ENCODE measurements around the gene PGLYRP4. TPM values are rescaled to one million over a fixed set of nuclear protein-coding genes. Genes with fewer than 3 reads are reported as not detected.

PGLYRP4 gene
- total RNA-seq, 2 experiments from 2014 or later: 0.09 TPM; not detected in 1

DNA sequence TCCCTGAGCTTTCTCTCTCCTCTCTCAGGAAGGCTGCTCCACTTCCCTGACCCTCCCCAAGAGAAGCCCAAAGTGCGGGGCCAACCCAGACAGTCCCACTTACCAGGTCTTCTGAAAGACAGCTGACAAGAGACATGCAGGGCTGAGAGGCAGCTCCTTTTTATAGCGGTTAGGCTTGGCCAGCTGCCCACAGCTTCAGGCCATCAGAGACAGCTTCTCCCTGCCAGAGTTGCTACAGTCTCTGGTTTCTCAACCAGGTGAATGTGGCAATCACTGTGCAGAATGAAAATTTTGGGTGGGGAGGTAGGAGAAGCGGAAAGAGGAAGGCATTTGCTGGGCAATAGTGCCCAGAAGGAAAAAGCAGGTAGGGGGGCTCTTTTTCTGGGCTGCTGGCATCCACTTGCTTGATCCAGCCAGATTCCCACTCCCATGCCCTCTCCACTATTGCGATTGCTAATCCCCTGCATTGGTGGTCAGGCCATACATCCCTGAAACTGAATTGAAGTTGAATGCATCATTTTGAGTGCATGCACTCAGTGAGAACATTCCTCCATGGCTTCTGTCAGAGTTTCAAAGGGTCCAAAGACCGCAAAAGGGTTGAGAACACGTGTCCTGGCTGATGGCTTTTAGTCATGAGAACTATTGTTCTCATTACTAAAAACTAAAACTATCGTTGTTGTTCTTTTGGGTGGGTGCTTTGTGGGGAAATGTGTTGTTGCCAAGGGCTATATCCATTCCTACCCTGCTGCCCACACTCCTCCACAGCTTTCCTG lies 42.5 kb upstream of the PGLYRP4 start, which contains the start of gene S100A8:
Gene S100A8, minus strand, starts transcription at position 136 of the 773 bp plus-strand sequence. CDS start 538 bp downstream, outside the sequence.
- CTCF ChIA-PET: interaction anchor here (0.6 kb wide), 1 partner anchor 103 kb away, joined by 3 read pairs; no protein-coding TSS in a partner anchor
- Mint-ChIP-seq H3K4me3 (no peak within 1 kb of the TSS), H3K36me3 (ENCODE audit: low read depth) (no peaks in the 10 kb centered on the region), H3K27ac (no peak within 1 kb of the TSS), H3K9me3 (ENCODE audit: low read depth) (no peaks in the 10 kb centered on the region), H3K4me1 (no peaks in the 10 kb centered on the region), H3K27me3 (peaks cover 10% of the 10 kb centered on the region)
- ATAC-seq (no peak), DNase-seq (no peak)
- POLR2A ChIA-PET: no interaction called here
- intact Hi-C loops (cut with DNase I, micrococcal nuclease): no loop called here

DNA sequence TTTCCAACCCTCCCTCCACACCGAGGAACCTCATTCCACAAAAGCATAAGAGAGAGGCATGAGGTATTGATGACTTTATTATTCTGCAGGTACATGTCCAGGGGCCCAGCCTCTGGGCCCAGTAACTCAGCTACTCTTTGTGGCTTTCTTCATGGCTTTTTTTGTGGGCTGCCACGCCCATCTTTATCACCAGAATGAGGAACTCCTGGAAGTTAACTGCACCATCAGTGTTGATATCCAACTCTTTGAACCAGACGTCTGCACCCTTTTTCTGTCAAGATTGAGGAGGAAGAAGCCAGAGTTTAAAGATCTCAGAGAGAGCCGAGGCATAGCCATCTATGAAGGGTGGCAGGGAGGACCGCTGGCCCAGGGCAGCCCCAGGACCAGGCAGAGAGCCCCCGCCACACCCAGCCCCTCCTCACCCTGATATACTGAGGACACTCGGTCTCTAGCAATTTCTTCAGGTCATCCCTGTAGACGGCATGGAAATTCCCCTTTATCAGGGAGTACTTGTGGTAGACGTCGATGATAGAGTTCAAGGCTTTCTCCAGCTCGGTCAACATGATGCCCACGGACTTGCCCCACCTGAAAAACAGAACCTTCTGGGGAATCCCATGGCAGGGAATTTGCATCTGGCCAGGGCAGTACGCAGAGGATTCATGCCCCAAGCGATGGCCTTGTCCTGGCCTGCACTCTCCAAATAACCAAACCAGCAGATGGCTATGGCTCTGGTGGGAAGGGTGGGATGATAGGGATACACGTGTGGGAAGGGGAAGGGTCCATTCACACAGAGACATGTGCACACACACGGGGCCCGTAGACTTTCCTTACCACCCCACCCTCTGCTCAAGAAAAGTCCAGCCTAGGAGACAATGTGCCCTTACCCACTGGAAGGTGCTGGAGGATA lies 41.6 kb upstream of the PGLYRP4 start:
- POLR2A ChIA-PET: no interaction called here
- H3K27ac Mint-ChIP-seq: no peak overlapping the region
- DNase-seq (no peak), ATAC-seq (no peak)
- CTCF ChIA-PET: no interaction called here
- intact Hi-C loops (cut with DNase I, micrococcal nuclease): no loop called here
- no peaks in the 10 kb centered on the region for H3K9me3 Mint-ChIP-seq (ENCODE audit: low read depth)
- peaks cover 10% of the 10 kb centered on the region for H3K27me3 Mint-ChIP-seq
- H3K4me3 Mint-ChIP-seq: no peak overlapping the region
- no peaks in the 10 kb centered on the region for H3K4me1 Mint-ChIP-seq
- no peaks in the 10 kb centered on the region for H3K36me3 Mint-ChIP-seq (ENCODE audit: low read depth)

DNA sequence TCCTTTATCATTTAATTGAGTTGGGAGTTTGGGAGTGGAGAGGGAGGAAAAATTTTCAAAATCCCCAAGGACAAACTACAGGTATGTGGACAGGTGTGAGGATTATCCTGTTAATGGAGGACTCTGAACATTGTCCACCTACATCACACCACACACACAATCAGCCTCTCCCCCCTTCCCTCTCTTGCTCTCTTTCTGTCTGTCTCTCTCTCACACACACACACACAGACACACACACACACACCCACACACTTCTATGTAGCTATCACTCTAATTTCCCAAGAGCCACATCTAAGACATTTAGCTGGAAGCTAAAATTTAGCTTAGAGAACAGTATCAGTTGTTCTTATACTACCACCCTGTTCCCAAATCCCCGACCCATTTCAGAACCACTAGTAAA lies 40.8 kb upstream of the PGLYRP4 start:
- Mint-ChIP-seq H3K27me3 (peaks cover 8% of the 10 kb centered on the region), H3K36me3 (ENCODE audit: low read depth) (no peaks in the 10 kb centered on the region), H3K4me1 (no peaks in the 10 kb centered on the region), H3K9me3 (ENCODE audit: low read depth) (no peaks in the 10 kb centered on the region), H3K27ac (no peak overlapping the region), H3K4me3 (no peak overlapping the region)
- ChIA-PET CTCF (no interaction called here), POLR2A (no interaction called here)
- ATAC-seq: no peak
- intact Hi-C loops (cut with DNase I, micrococcal nuclease): no loop called here
- DNase-seq: no peak

DNA sequence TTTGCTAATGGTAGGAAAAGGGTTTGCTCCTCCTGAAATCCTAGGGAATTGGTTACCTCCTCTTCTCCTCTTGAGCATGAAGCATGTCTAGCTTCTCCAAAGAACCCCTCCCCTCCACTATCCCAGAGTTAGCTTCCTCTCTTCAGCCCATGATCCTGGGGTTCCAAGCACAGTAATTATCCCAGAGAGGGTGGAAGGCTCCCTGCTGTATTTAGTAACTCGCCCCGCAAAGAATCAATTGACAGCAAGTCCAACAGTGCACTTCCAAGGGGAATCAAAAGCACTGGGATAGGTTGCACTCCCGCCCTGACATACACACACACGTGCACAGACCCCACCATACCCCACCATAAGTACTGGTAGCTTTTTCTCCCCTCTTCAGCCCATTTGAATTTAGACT lies 39.1 kb upstream of the PGLYRP4 start:
- Mint-ChIP-seq H3K27me3 (peaks cover 2% of the 10 kb centered on the region), H3K36me3 (ENCODE audit: low read depth) (no peaks in the 10 kb centered on the region), H3K27ac (no peak overlapping the region), H3K4me3 (no peak overlapping the region), H3K4me1 (no peaks in the 10 kb centered on the region), H3K9me3 (ENCODE audit: low read depth) (no peaks in the 10 kb centered on the region)
- CTCF ChIA-PET: no interaction called here
- intact Hi-C loops (cut with DNase I, micrococcal nuclease): no loop called here
- POLR2A ChIA-PET: no interaction called here
- DNase-seq: no peak
- ATAC-seq: no peak

DNA sequence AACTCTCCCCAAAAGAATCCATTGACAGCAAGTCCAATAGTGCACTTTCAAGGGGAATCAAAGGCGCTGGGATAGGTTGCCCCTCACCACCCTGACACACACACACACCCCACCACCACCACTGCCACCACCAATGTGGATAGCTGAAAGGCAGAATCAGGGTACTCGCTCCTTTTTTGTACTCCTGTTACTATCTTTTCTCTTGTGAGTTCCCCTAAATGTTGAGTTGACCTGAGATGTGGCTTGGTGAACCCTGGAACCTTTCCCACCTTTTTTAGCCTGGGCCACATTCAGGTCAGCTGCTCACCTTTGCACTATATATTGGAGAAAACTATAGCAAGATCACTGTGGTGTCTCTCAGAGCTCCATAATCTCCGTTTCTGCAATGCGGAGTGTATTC lies 38.4 kb upstream of the PGLYRP4 start:
- no peaks in the 10 kb centered on the region for H3K4me1 Mint-ChIP-seq
- no peak overlapping the region for H3K27ac Mint-ChIP-seq
- ATAC-seq (no peak), DNase-seq (no peak)
- ChIA-PET POLR2A (no interaction called here), CTCF (interaction anchor here (0.6 to 0.7 kb wide), 2 partner anchors 35 to 57 kb away, joined by 3 read pairs; no protein-coding TSS in a partner anchor)
- H3K9me3 Mint-ChIP-seq (ENCODE audit: low read depth): no peaks in the 10 kb centered on the region
- peaks cover 7% of the 10 kb centered on the region for H3K27me3 Mint-ChIP-seq
- intact Hi-C loops (cut with DNase I, micrococcal nuclease): no loop called here
- H3K36me3 Mint-ChIP-seq (ENCODE audit: low read depth): no peaks in the 10 kb centered on the region
- H3K4me3 Mint-ChIP-seq: no peak overlapping the region

- POLR2A ChIA-PET: no interaction called here
- Mint-ChIP-seq H3K9me3 (ENCODE audit: low read depth) (no peaks in the 10 kb centered on the region), H3K36me3 (ENCODE audit: low read depth) (no peaks in the 10 kb centered on the region), H3K4me1 (no peaks in the 10 kb centered on the region), H3K27ac (no peak overlapping the region), H3K27me3 (peaks cover 7% of the 10 kb centered on the region), H3K4me3 (no peak overlapping the region)
- intact Hi-C loops (cut with DNase I, micrococcal nuclease): no loop called here
- CTCF ChIA-PET: interaction anchor here (0.6 to 0.7 kb wide), 2 partner anchors 34 to 57 kb away, joined by 3 read pairs; no protein-coding TSS in a partner anchor
- ATAC-seq: no peak
- DNase-seq: no peak
These were observed 37.9 kb upstream of the PGLYRP4 start for GRCh38 chr1:153386500-153386901.

GRCh38 chr1:153384958-153385580 lies 36.4 kb upstream of the PGLYRP4 start:
- ChIA-PET CTCF (interaction anchor here (0.8 kb wide), 1 partner anchor 148 kb away, joined by 3 read pairs; no protein-coding TSS in a partner anchor), POLR2A (no interaction called here)
- no peaks in the 10 kb centered on the region for H3K9me3 Mint-ChIP-seq (ENCODE audit: low read depth)
- no peak overlapping the region for H3K27ac Mint-ChIP-seq
- H3K4me3 Mint-ChIP-seq: no peak overlapping the region
- DNase-seq (no peak), ATAC-seq (no peak)
- no peaks in the 10 kb centered on the region for H3K36me3 Mint-ChIP-seq (ENCODE audit: low read depth)
- intact Hi-C loops (cut with DNase I, micrococcal nuclease): no loop called here
- no peaks in the 10 kb centered on the region for H3K4me1 Mint-ChIP-seq
- H3K27me3 Mint-ChIP-seq: peaks cover 9% of the 10 kb centered on the region

DNA sequence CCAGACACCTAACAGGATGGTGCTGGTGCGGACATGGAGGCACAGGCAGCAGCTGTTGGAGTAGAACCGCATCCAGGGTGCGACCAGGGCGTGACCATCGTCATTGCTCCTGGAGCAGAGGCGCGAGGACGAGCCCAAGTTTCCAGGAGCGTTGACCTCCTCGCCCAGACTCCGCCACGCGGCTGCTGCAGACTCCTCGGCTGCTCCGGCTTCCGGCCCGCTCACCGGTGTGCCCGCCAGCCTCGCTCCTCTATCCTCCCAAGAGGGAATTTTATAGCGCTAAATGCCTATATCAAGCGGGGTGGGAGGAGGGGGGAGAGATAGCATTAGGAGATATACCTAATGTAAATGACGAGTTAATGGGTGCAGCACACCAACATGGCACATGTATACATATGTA lies 32.1 kb upstream of the PGLYRP4 start:
- POLR2A ChIA-PET: no interaction called here
- Mint-ChIP-seq H3K27me3 (peaks cover 26% of the 10 kb centered on the region), H3K27ac (no peak overlapping the region), H3K4me3 (no peak overlapping the region), H3K4me1 (no peaks in the 10 kb centered on the region), H3K9me3 (ENCODE audit: low read depth) (no peaks in the 10 kb centered on the region), H3K36me3 (ENCODE audit: low read depth) (no peaks in the 10 kb centered on the region)
- ATAC-seq (no peak), DNase-seq (no peak)
- intact Hi-C loops (cut with DNase I, micrococcal nuclease): no loop called here
- CTCF ChIA-PET: no interaction called here

DNA sequence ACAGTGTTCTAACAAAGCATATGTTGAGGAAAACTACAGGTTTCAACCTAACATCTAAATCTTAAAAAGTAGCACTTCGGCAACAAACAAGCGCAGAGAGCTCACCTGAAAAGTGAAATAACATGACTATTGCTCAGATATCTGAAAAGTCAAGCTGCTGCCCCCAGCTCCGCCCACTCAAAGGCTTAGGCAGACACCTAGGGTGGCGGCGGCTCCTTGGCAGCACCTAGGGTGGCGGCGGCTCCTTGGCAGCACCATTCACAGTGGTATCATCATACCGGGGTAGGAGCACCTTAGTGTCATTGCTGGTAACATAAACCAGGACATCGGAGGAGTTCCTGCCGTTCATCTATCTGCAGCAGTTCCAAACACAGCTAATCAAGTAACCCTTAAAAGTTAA lies 30.9 kb upstream of the PGLYRP4 start:
- Mint-ChIP-seq H3K4me1 (no peaks in the 10 kb centered on the region), H3K4me3 (no peak overlapping the region), H3K27ac (no peak overlapping the region), H3K9me3 (ENCODE audit: low read depth) (no peaks in the 10 kb centered on the region), H3K36me3 (ENCODE audit: low read depth) (no peaks in the 10 kb centered on the region), H3K27me3 (peaks cover 26% of the 10 kb centered on the region)
- no peak for DNase-seq
- ChIA-PET CTCF (interaction anchor here (0.6 kb wide), 1 partner anchor 97 kb away, joined by 3 read pairs; no protein-coding TSS in a partner anchor), POLR2A (no interaction called here)
- intact Hi-C loops (cut with DNase I, micrococcal nuclease): no loop called here
- ATAC-seq: no peak

DNA sequence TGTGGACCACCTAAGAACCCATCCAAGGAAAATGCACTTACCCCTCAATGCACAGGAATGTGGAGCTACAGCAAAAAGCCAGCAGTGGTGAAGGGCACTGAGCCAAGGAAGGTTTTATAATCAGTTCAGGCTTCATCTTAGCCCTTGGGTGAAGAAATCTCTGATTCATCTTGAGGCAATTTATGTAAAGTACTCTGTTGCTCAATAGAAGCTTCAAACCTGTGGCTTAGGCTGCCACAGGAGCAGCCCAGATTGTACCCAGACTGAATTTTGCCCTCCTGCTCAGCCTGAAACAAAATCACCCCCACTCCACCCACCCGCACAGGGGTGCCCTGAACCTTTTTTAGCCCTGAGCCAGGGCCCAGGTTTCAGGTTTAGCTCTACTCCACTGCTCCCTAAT lies 26.9 kb upstream of the PGLYRP4 start, which contains the start of gene S100A12:
Gene S100A12, minus strand, starts transcription at position 111 of the 400 bp plus-strand sequence. CDS start 1,029 bp downstream, outside the sequence.
- Mint-ChIP-seq H3K4me3 (no peak within 1 kb of the TSS), H3K9me3 (ENCODE audit: low read depth) (no peaks in the 10 kb centered on the region), H3K4me1 (no peaks in the 10 kb centered on the region), H3K36me3 (ENCODE audit: low read depth) (no peaks in the 10 kb centered on the region), H3K27me3 (peaks cover 19% of the 10 kb centered on the region), H3K27ac (no peak within 1 kb of the TSS)
- intact Hi-C loops (cut with DNase I, micrococcal nuclease): no loop called here
- POLR2A ChIA-PET: no interaction called here
- DNase-seq (no peak), ATAC-seq (no peak)
- CTCF ChIA-PET: interaction anchor here (1.0 kb wide), 1 partner anchor 22 kb away, joined by 3 read pairs; no protein-coding TSS in a partner anchor

DNA sequence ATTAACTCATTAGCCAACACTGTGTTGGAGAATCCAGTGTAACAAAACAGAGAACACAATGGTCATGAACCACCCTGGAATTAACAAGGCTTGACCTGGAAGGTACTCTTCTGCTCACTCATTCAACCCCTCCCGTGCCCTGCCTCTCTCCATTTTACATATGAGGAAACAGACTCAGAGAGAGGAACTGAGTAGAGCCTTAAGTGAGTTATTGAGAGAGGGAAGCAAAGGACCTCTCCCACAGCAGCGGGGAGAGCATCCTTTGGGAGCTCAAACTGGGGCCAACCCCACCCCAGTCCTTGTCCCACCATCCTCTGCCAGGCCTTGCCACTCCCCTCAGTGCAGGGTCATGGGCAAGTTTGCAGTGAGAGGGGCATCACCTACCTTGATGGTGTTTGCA lies 25.4 kb upstream of the PGLYRP4 start:
- H3K27me3 Mint-ChIP-seq: peaks cover 16% of the 10 kb centered on the region
- H3K4me1 Mint-ChIP-seq: no peaks in the 10 kb centered on the region
- intact Hi-C loops (cut with DNase I, micrococcal nuclease): no loop called here
- DNase-seq (no peak), ATAC-seq (no peak)
- H3K9me3 Mint-ChIP-seq (ENCODE audit: low read depth): no peaks in the 10 kb centered on the region
- ChIA-PET CTCF (interaction anchor here (0.6 to 2.2 kb wide), 2 partner anchors 31 to 148 kb away, joined by 3 to 5 read pairs; no protein-coding TSS in a partner anchor), POLR2A (no interaction called here)
- H3K4me3 Mint-ChIP-seq: no peak overlapping the region
- no peaks in the 10 kb centered on the region for H3K36me3 Mint-ChIP-seq (ENCODE audit: low read depth)
- no peak overlapping the region for H3K27ac Mint-ChIP-seq

All from activated CD4-positive, alpha-beta T cell treated with anti-CD3 and anti-CD28 coated beads for 36 hours (primary cell).